WTC11 (cell line): Measurements from ENCODE around the gene FBLL1. TPM values are rescaled to one million over a fixed set of nuclear protein-coding genes. Genes with fewer than 3 reads are reported as not detected.
A peak's percentile ranks its signal among the peaks of the same experiment; 100 is the strongest.

Experiments used
- ATAC-seq: fragments of 200-7000 bp; cut with Tn5 transposase; 2 replicates; pipeline ENCODE4 v1.10.0; 2021; ENCODE audit warnings: mild to moderate bottlenecking, moderate library complexity
- CTCF ChIA-PET: fragments of 300-600 bp; sonication (Branson Sonifier 250); formaldehyde crosslinking; loops from one replicate; lab custom pipeline; 2021; ENCODE audit warnings: antibody characterized with exemption; lab: Charles Lee
- POLR2A ChIA-PET: fragments of 350-600 bp; sonication (Branson Sonifier 250); formaldehyde crosslinking; loops from one replicate; lab custom pipeline; 2021; ENCODE audit warnings: antibody characterized with exemption; lab: Charles Lee
- DNase-seq: peaks from one replicate; pipeline ENCODE4 v3.0.0; 2021; ENCODE audit warnings: low spot score
- H3K27ac Mint-ChIP-seq: 2 replicates; pipeline ENCODE4 v1.8.0; 2021; ENCODE audit warnings: mixed read lengths
- H3K27me3 Mint-ChIP-seq: 2 replicates; pipeline ENCODE4 v1.8.0; 2021; ENCODE audit warnings: low read depth, mild to moderate bottlenecking, moderate library complexity, mixed read lengths
- H3K36me3 Mint-ChIP-seq: 2 replicates; pipeline ENCODE4 v1.8.0; 2021; ENCODE audit warnings: mixed read lengths
- H3K4me1 Mint-ChIP-seq: 2 replicates; pipeline ENCODE4 v1.8.0; 2022; ENCODE audit warnings: mixed read lengths
- H3K4me3 Mint-ChIP-seq: 2 replicates; pipeline ENCODE4 v1.8.0; 2021; ENCODE audit warnings: mild to moderate bottlenecking, moderate library complexity, mixed read lengths
- H3K9me3 Mint-ChIP-seq: 2 replicates; pipeline ENCODE4 v1.8.0; 2021; ENCODE audit warnings: mixed read lengths
- CREM ChIP-seq: sonication (generic); formaldehyde crosslinking; IDR thresholded peaks from 2 replicates; pipeline ENCODE4 v1.8.1; 2022; ENCODE audit warnings: mild to moderate bottlenecking, missing genetic modification reagents, moderate library complexity
- E2F5 ChIP-seq: sonication (generic); formaldehyde crosslinking; IDR thresholded peaks from 2 replicates; pipeline ENCODE4 v1.8.1; 2022; ENCODE audit warnings: mild to moderate bottlenecking, moderate library complexity, missing genetic modification reagents
- ETV6 ChIP-seq: sonication (generic); formaldehyde crosslinking; IDR thresholded peaks from 2 replicates; pipeline ENCODE4 v1.8.1; 2022; ENCODE audit warnings: mild to moderate bottlenecking, missing genetic modification reagents
- FOXP1 ChIP-seq: sonication (generic); formaldehyde crosslinking; IDR thresholded peaks from 2 replicates; pipeline ENCODE4 v1.8.0; 2022; ENCODE audit warnings: missing genetic modification reagents, mild to moderate bottlenecking, moderate library complexity, borderline replicate concordance
- FOXP4 ChIP-seq: sonication (generic); formaldehyde crosslinking; IDR thresholded peaks from 2 replicates; pipeline ENCODE4 v1.8.0; 2022; ENCODE audit warnings: mild to moderate bottlenecking, missing genetic modification reagents
- GABPB1 ChIP-seq: sonication (generic); formaldehyde crosslinking; IDR thresholded peaks from 2 replicates; pipeline ENCODE4 v1.8.1; 2023; ENCODE audit warnings: mild to moderate bottlenecking, missing genetic modification reagents
- GRHL2 ChIP-seq: fragments of 250-450 bp; sonication (Bioruptor Pico); IDR thresholded peaks from 2 replicates; pipeline ENCODE4 v1.8.0; 2022; ENCODE audit warnings: mild to moderate bottlenecking, moderate library complexity; ENCODE audit not compliant: insufficient replicate concordance, severe bottlenecking
- KAT7 ChIP-seq: sonication (generic); formaldehyde crosslinking; IDR thresholded peaks from 2 replicates; pipeline ENCODE4 v1.8.1; 2023; ENCODE audit warnings: missing genetic modification reagents, mild to moderate bottlenecking, borderline replicate concordance
- MAX ChIP-seq: sonication (generic); formaldehyde crosslinking; IDR thresholded peaks from 2 replicates; pipeline ENCODE4 v1.8.0; 2022; ENCODE audit warnings: mild to moderate bottlenecking, missing genetic modification reagents
- MXD4 ChIP-seq: fragments of 250-450 bp; sonication (Bioruptor Pico); IDR thresholded peaks from 2 replicates; pipeline ENCODE4 v1.8.0; 2021; ENCODE audit warnings: mild to moderate bottlenecking, moderate library complexity, borderline replicate concordance
- NFYB ChIP-seq: sonication (generic); formaldehyde crosslinking; conservative IDR thresholded peaks from 2 replicates; pipeline ENCODE4 v1.8.0; 2022; ENCODE audit warnings: low read depth, missing genetic modification reagents
- OVOL2 ChIP-seq: fragments of 250-450 bp; sonication (Bioruptor Pico); IDR thresholded peaks from 2 replicates; pipeline ENCODE4 v1.9.0; 2021; ENCODE audit warnings: mild to moderate bottlenecking, borderline replicate concordance
- SP1 ChIP-seq: sonication (generic); formaldehyde crosslinking; conservative IDR thresholded peaks from 2 replicates; pipeline ENCODE4 v1.8.1; 2022; ENCODE audit warnings: missing genetic modification reagents
- TEAD1 ChIP-seq: sonication (generic); formaldehyde crosslinking; IDR thresholded peaks from 2 replicates; pipeline ENCODE4 v1.8.0; 2022; ENCODE audit warnings: mild to moderate bottlenecking, missing genetic modification reagents
- USF1 ChIP-seq: sonication (generic); formaldehyde crosslinking; IDR thresholded peaks from 2 replicates; pipeline ENCODE4 v1.8.0; 2022; ENCODE audit warnings: mild to moderate bottlenecking, missing genetic modification reagents
- ZNF219 ChIP-seq: sonication (generic); formaldehyde crosslinking; IDR thresholded peaks from 2 replicates; pipeline ENCODE4 v1.8.0; 2023; ENCODE audit warnings: missing genetic modification reagents, mild to moderate bottlenecking, borderline replicate concordance
- ZNF232 ChIP-seq: sonication (generic); formaldehyde crosslinking; IDR thresholded peaks from 2 replicates; pipeline ENCODE4 v1.8.0; 2022; ENCODE audit warnings: mild to moderate bottlenecking, missing genetic modification reagents
- ZNF671 ChIP-seq: fragments of 250-450 bp; sonication (Bioruptor Pico); IDR thresholded peaks from 2 replicates; pipeline ENCODE4 v1.8.0; 2021; ENCODE audit warnings: mild to moderate bottlenecking
- total RNA-seq: library from RNA; stranded (reverse); gene quantifications from 3 replicates; pipeline ENCODE4 v1.2.3, GENCODE V29; 2021
- TF ChIP-seq, protein P1 (sequence below): sonication (generic); formaldehyde crosslinking; conservative IDR thresholded peaks from 2 replicates; pipeline ENCODE4 v1.8.1; 2022; ENCODE audit warnings: mild to moderate bottlenecking, missing genetic modification reagents
- TF ChIP-seq, protein P2 (sequence below): sonication (generic); formaldehyde crosslinking; IDR thresholded peaks from 2 replicates; pipeline ENCODE4 v1.8.1; 2023; ENCODE audit warnings: mild to moderate bottlenecking, missing genetic modification reagents, moderate library complexity

Gene FBLL1
- total RNA-seq, 1 experiment from 2014 or later = 5.3 TPM

DNA sequence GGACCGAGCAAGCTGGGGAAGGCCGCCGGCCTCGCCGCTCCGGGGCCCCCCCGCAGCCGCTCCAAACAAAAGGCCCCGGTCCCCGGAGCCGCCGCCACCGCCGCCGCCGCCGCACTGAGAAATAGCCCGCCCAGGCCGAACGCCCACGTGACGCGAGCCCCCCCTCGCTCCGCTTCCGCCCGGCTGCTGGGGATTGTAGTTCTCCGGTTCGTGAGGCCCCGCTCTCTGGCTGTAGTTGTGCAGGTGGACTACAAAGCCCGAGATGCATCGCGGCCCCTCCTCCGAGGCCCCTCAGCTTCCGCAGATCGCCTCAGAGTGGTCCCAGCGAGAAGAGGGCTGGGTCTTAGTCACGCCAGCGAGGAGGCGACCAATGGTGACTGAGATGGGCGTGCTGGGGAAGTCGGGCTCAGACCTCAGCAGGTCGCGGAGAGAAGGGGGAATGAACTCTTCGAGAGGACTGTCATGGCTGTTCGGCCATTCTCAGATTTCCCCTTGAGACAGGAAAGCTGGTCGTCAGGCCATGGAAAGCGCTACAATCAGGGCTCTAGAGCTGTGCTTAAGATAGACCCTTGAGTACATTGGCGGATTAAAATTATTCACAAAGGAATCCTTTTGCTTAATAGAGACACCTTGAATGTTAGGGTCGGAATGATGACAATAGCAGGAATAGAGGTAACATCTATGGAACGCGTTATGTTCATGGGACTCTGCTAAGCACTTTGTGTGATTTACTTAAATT lies 50.6 kb downstream of the FBLL1 start:
- Mint-ChIP-seq H3K4me3 (peak overlapping the region; percentile 71), H3K27ac (peak overlapping the region; percentile 98), H3K9me3 (no peaks in the 10 kb centered on the region; the same call in 1 of the 2 replicates), H3K27me3 (no peaks in the 10 kb centered on the region; the same call in 1 of the 2 replicates), H3K4me1 (peaks cover 38% of the 10 kb centered on the region), H3K36me3 (peaks cover 9% of the 10 kb centered on the region)
- TF ChIP-seq CREM = 0 out of 2 replicates have a peak, but pooled peaks have one; percentile 46
- no peak for TF ChIP-seq FOXP4
- TF ChIP-seq USF1 (CRISPR knock-in tag) = peak; percentile 99
- TF ChIP-seq ETV6 = 0 out of 2 replicates have a peak, but pooled peaks have one; percentile 40
- TF ChIP-seq, protein P1, sequence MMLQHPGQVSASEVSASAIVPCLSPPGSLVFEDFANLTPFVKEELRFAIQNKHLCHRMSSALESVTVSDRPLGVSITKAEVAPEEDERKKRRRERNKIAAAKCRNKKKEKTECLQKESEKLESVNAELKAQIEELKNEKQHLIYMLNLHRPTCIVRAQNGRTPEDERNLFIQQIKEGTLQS = no peak
- TF ChIP-seq, protein P2, sequence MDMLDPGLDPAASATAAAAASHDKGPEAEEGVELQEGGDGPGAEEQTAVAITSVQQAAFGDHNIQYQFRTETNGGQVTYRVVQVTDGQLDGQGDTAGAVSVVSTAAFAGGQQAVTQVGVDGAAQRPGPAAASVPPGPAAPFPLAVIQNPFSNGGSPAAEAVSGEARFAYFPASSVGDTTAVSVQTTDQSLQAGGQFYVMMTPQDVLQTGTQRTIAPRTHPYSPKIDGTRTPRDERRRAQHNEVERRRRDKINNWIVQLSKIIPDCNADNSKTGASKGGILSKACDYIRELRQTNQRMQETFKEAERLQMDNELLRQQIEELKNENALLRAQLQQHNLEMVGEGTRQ (CRISPR knock-in tag) = peak; percentile 100
- no peak for TF ChIP-seq MAX (CRISPR knock-in tag)
- TF ChIP-seq ZNF219 (CRISPR knock-in tag) = no peak
- 0 out of 2 replicates have a peak, but pooled peaks have one; percentile 51 for TF ChIP-seq OVOL2 (CRISPR knock-in tag)
- TF ChIP-seq SP1 (CRISPR knock-in tag) = peak; percentile 95
- TF ChIP-seq FOXP1 = peak; percentile 11; the same call in 1 of the 2 replicates
- peak; percentile 77 for TF ChIP-seq GABPB1
- TF ChIP-seq NFYB = peak; percentile 46; the same call in 1 of the 2 replicates
- no peak for TF ChIP-seq ZNF232 (CRISPR knock-in tag)
- TF ChIP-seq E2F5 (CRISPR knock-in tag) = peak; percentile 18; the same call in 1 of the 2 replicates
- TF ChIP-seq TEAD1 (CRISPR knock-in tag) = 0 out of 2 replicates have a peak, but pooled peaks have one; percentile 20
- DNase-seq = peak; percentile 98
- peak; percentile 99 for ATAC-seq
- POLR2A ChIA-PET = interaction anchor here (0.6 kb wide), 2 partner anchors 249 to 627 kb away, joined by 3 read pairs; no protein-coding TSS in a partner anchor
- CTCF ChIA-PET = interaction anchor here (0.6 to 1.0 kb wide), 2 partner anchors 21 to 25 kb away, joined by 3 read pairs; no protein-coding TSS in a partner anchor

GRCh38 chr5:168580227-168580508 lies 51.1 kb downstream of the FBLL1 start:
- H3K9me3 Mint-ChIP-seq = no peaks in the 10 kb centered on the region; the same call in 1 of the 2 replicates
- TF ChIP-seq MXD4 = no peak
- no peak for TF ChIP-seq TEAD1 (CRISPR knock-in tag)
- no peak for TF ChIP-seq ZNF671 (CRISPR knock-in tag)
- no peak for TF ChIP-seq SP1 (CRISPR knock-in tag)
- no peak for TF ChIP-seq USF1 (CRISPR knock-in tag)
- no peak for TF ChIP-seq ETV6
- TF ChIP-seq KAT7 = no peak
- TF ChIP-seq, protein P2 (CRISPR knock-in tag) = no peak
- no peak for TF ChIP-seq GRHL2 (CRISPR knock-in tag)
- ChIA-PET POLR2A (interaction anchor here (0.6 kb wide), 1 partner anchor 248 kb away, joined by 3 read pairs; no protein-coding TSS in a partner anchor), CTCF (interaction anchor here (0.6 to 1.0 kb wide), 2 partner anchors 20 to 24 kb away, joined by 3 read pairs; no protein-coding TSS in a partner anchor)
- peak overlapping the region; percentile 98 for H3K27ac Mint-ChIP-seq
- H3K36me3 Mint-ChIP-seq = peaks cover 4% of the 10 kb centered on the region
- peak overlapping the region; percentile 71 for H3K4me3 Mint-ChIP-seq
- ATAC-seq (no peak), DNase-seq (no peak)
- H3K27me3 Mint-ChIP-seq = no peaks in the 10 kb centered on the region; the same call in 1 of the 2 replicates
- peaks cover 36% of the 10 kb centered on the region for H3K4me1 Mint-ChIP-seq
